Neuron (in vitro differentiated cells): ENCODE measurements around the gene MGLL.
"Not testable (repeated sequence)": the region's sequence is repeated elsewhere in the genome, so short reads cannot be mapped to it uniquely, and the experiment has no call there.

Experiments
- H2AFZ ChIP-seq: one replicate; pipeline ENCODE4 v1.6.1; 2013; ENCODE audit warnings: low read depth, mild to moderate bottlenecking, inconsistent platforms, low read length, moderate library complexity
- H3K27me3 ChIP-seq: one replicate; pipeline ENCODE4 v1.6.1; 2013; ENCODE audit warnings: low read length; ENCODE audit not compliant: insufficient read depth
- H3K36me3 ChIP-seq: one replicate; pipeline ENCODE4 v1.6.1; 2013; ENCODE audit warnings: low read length; ENCODE audit not compliant: insufficient read depth
- H3K4me1 ChIP-seq: one replicate; pipeline ENCODE4 v1.6.1; 2013; ENCODE audit warnings: low read length; ENCODE audit not compliant: insufficient read depth
- H3K4me3 ChIP-seq: 2 replicates; pipeline ENCODE4 v1.5.1; 2013; ENCODE audit warnings: mild to moderate bottlenecking, low read length, moderate library complexity
- H3K9me3 ChIP-seq: one replicate; pipeline ENCODE4 v1.6.1; 2013; ENCODE audit warnings: low read length

Gene MGLL

GRCh38 chr3:127665586-127665985 is 156.7 kb downstream of the MGLL start:
- Histone ChIP-seq H2AFZ (no peak overlapping the region), H3K4me3 (no peak overlapping the region), H3K36me3 (peaks cover 76% of the 10 kb centered on the region), H3K9me3 (no peaks in the 10 kb centered on the region), H3K4me1 (no peaks in the 10 kb centered on the region), H3K27me3 (no peaks in the 10 kb centered on the region)

GRCh38 chr3:127665165-127665564 is 157.2 kb downstream of the MGLL start:
- H3K4me3 ChIP-seq, result no peak overlapping the region
- H3K4me1 ChIP-seq, result peaks cover 2% of the 10 kb centered on the region
- H3K27me3 ChIP-seq, result no peaks in the 10 kb centered on the region
- H3K36me3 ChIP-seq, result peaks cover 80% of the 10 kb centered on the region
- H2AFZ ChIP-seq, result no peak overlapping the region
- no peaks in the 10 kb centered on the region for H3K9me3 ChIP-seq

GRCh38 chr3:127663151-127663550 is 159.2 kb downstream of the MGLL start:
- no peaks in the 10 kb centered on the region for H3K9me3 ChIP-seq
- H3K4me1 ChIP-seq, result peaks cover 8% of the 10 kb centered on the region
- H3K36me3 ChIP-seq, result peaks cover 71% of the 10 kb centered on the region
- no peak overlapping the region for H2AFZ ChIP-seq
- H3K4me3 ChIP-seq, result no peak overlapping the region
- H3K27me3 ChIP-seq, result no peaks in the 10 kb centered on the region

- H3K4me1 ChIP-seq, result peaks cover 8% of the 10 kb centered on the region
- H3K27me3 ChIP-seq, result no peaks in the 10 kb centered on the region
- H3K36me3 ChIP-seq, result peaks cover 71% of the 10 kb centered on the region
- H2AFZ ChIP-seq, result no peak overlapping the region
- H3K9me3 ChIP-seq, result no peaks in the 10 kb centered on the region
- H3K4me3 ChIP-seq, result no peak overlapping the region
Observed at GRCh38 chr3:127662001-127662469, 160.3 kb downstream of the MGLL start.

GRCh38 chr3:127661600-127661999 is 160.7 kb downstream of the MGLL start:
- Histone ChIP-seq H3K27me3 (no peaks in the 10 kb centered on the region), H3K4me1 (peaks cover 8% of the 10 kb centered on the region), H3K4me3 (no peak overlapping the region), H3K9me3 (no peaks in the 10 kb centered on the region), H2AFZ (no peak overlapping the region), H3K36me3 (peaks cover 72% of the 10 kb centered on the region)

GRCh38 chr3:127660621-127661251 is 161.6 kb downstream of the MGLL start:
- H3K4me1 ChIP-seq, result peaks cover 8% of the 10 kb centered on the region
- H3K9me3 ChIP-seq, result no peaks in the 10 kb centered on the region
- no peaks in the 10 kb centered on the region for H3K27me3 ChIP-seq
- no peak overlapping the region for H2AFZ ChIP-seq
- H3K4me3 ChIP-seq, result no peak overlapping the region
- peaks cover 69% of the 10 kb centered on the region for H3K36me3 ChIP-seq

- H3K9me3 ChIP-seq, result no peaks in the 10 kb centered on the region
- H3K36me3 ChIP-seq, result peaks cover 58% of the 10 kb centered on the region
Observed at GRCh38 chr3:127658234-127658633, 164.1 kb downstream of the MGLL start.

GRCh38 chr3:127656906-127657305 is 165.4 kb downstream of the MGLL start:
- Histone ChIP-seq H3K27me3 (no peaks in the 10 kb centered on the region), H3K4me1 (peaks cover 8% of the 10 kb centered on the region), H3K36me3 (peaks cover 52% of the 10 kb centered on the region), H2AFZ (no peak overlapping the region), H3K4me3 (no peak overlapping the region), H3K9me3 (no peaks in the 10 kb centered on the region)

More at GRCh38 chr3:127658234-127658633, 164.1 kb downstream of the MGLL start:
- Histone ChIP-seq H3K4me1 (peaks cover 8% of the 10 kb centered on the region), H3K4me3 (no peak overlapping the region), H2AFZ (no peak overlapping the region), H3K27me3 (no peaks in the 10 kb centered on the region)

- Histone ChIP-seq H3K4me1 (peaks cover 8% of the 10 kb centered on the region), H3K36me3 (peaks cover 46% of the 10 kb centered on the region), H3K4me3 (no peak overlapping the region), H2AFZ (no peak overlapping the region), H3K27me3 (no peaks in the 10 kb centered on the region), H3K9me3 (no peaks in the 10 kb centered on the region)
Observed at GRCh38 chr3:127655641-127656040, 166.7 kb downstream of the MGLL start.

GRCh38 chr3:127654993-127655392 is 167.3 kb downstream of the MGLL start:
- H3K27me3 ChIP-seq, H3K9me3 ChIP-seq, H3K4me1 ChIP-seq, H3K4me3 ChIP-seq, H2AFZ ChIP-seq: not testable (repeated sequence)
- peaks cover 43% of the 10 kb centered on the region for H3K36me3 ChIP-seq

GRCh38 chr3:127654374-127654773 is 167.9 kb downstream of the MGLL start:
- peaks cover 40% of the 10 kb centered on the region for H3K36me3 ChIP-seq
- no peak overlapping the region for H3K4me3 ChIP-seq

GRCh38 chr3:127652246-127652995 is 169.9 kb downstream of the MGLL start:
- Histone ChIP-seq H3K9me3 (no peaks in the 10 kb centered on the region), H3K4me3 (no peak overlapping the region), H3K36me3 (peaks cover 47% of the 10 kb centered on the region), H3K27me3 (no peaks in the 10 kb centered on the region), H2AFZ (no peak overlapping the region), H3K4me1 (no peaks in the 10 kb centered on the region)

More at GRCh38 chr3:127654374-127654773, 167.9 kb downstream of the MGLL start:
- Histone ChIP-seq H3K9me3 (no peaks in the 10 kb centered on the region), H3K4me1 (no peaks in the 10 kb centered on the region), H3K27me3 (no peaks in the 10 kb centered on the region), H2AFZ (no peak overlapping the region)

- no peak overlapping the region for H2AFZ ChIP-seq
- no peaks in the 10 kb centered on the region for H3K4me1 ChIP-seq
- H3K4me3 ChIP-seq, result no peak overlapping the region
- H3K27me3 ChIP-seq, result no peaks in the 10 kb centered on the region
- peaks cover 45% of the 10 kb centered on the region for H3K36me3 ChIP-seq
- no peaks in the 10 kb centered on the region for H3K9me3 ChIP-seq
Observed at GRCh38 chr3:127651516-127652172, 170.7 kb downstream of the MGLL start.
